K562 (cell line): ENCODE results near the gene NHSL2. TPM values are rescaled to one million over a fixed set of nuclear protein-coding genes. Genes with fewer than 3 reads are reported as not detected.

Experiments
- CXXC5 ChIP-seq: fragments of 250-450 bp; sonication (Bioruptor Pico); IDR thresholded peaks from 2 replicates; pipeline ENCODE4 v1.8.0; 2022; ENCODE audit warnings: inconsistent platforms, mild to moderate bottlenecking, moderate library complexity
- FOXK1 ChIP-seq: sonication (generic); formaldehyde crosslinking; IDR thresholded peaks from 2 replicates; pipeline ENCODE4 v1.8.0; 2022; ENCODE audit warnings: missing genetic modification reagents, mild to moderate bottlenecking, borderline replicate concordance
- HNRNPL ChIP-seq: fragments of 200-400 bp; formaldehyde crosslinking; IDR thresholded peaks from 2 replicates; pipeline ENCODE4 v1.6.1; 2017; ENCODE audit warnings: low read depth, mild to moderate bottlenecking, low read length
- LARP7 ChIP-seq: fragments of 450-650 bp; IDR thresholded peaks from 2 replicates; pipeline ENCODE4 v1.6.1; 2016
- NFIC ChIP-seq: fragments of 450-650 bp; IDR thresholded peaks from 2 replicates; pipeline ENCODE4 v1.6.1; 2017; ENCODE audit warnings: mild to moderate bottlenecking, inconsistent platforms
- NR4A1 ChIP-seq, 2 experiments: fragments of 250-450 bp in 1 of 2; fragments of 450-650 bp in 1 of 2; sonication (Bioruptor Pico) in 1 of 2; IDR thresholded peaks; 2 replicates each; pipeline versions ENCODE4 v1.4.0 to v1.6.1; 2016 to 2020; ENCODE audit warnings: mild to moderate bottlenecking in 2 of 2, missing compliant biosample characterization in 1 of 2, missing genetic modification characterization in 1 of 2, moderate library complexity in 1 of 2
- POLR2B ChIP-seq: fragments of 450-650 bp; IDR thresholded peaks from 2 replicates; pipeline ENCODE4 v1.6.1; 2018; ENCODE audit warnings: low read depth; ENCODE audit not compliant: partially characterized antibody
- RFX1 ChIP-seq: fragments of 450-650 bp; IDR thresholded peaks from 2 replicates; pipeline ENCODE4 v1.6.1; 2016; ENCODE audit warnings: mild to moderate bottlenecking, moderate library complexity
- SIN3A ChIP-seq, 2 experiments: fragments of 150-350 bp in 1 of 2; IDR thresholded peaks; 2 replicates each; pipeline ENCODE4 v1.6.1; 2011 to 2016; ENCODE audit warnings: borderline replicate concordance in 2 of 2, low read depth in 2 of 2, low read length in 2 of 2, mild to moderate bottlenecking in 2 of 2, moderate library complexity in 2 of 2; ENCODE audit not compliant: control insufficient read depth in 1 of 2
- SMARCA4 ChIP-seq: fragments of 450-650 bp; IDR thresholded peaks from 2 replicates; pipeline ENCODE4 v1.6.1; 2016
- TSHZ1 ChIP-seq: fragments of 250-450 bp; sonication (Bioruptor Pico); IDR thresholded peaks from 2 replicates; pipeline ENCODE4 v1.4.0; 2020; ENCODE audit warnings: mild to moderate bottlenecking, moderate library complexity
- ZBED1 ChIP-seq: IDR thresholded peaks from 2 replicates; pipeline ENCODE4 v1.6.1; 2014
- polyA plus RNA-seq, 8 experiments: library from polyadenylated mRNA; depleted of rRNA in 4 of 8; stranded (reverse) in 5 of 8; unstranded in 3 of 8; fragments of >200 nt; fragmentation: Nextera tagmentation in 2 of 8; fragmentation: Illumina TruSeq in 1 of 8; extraction: Ambion mirVana in 2 of 8; extraction: Trizol in 1 of 8; gene quantifications; 2 replicates each; pipeline versions ENCODE4 v1.2.1 to v1.2.3, GENCODE V29; 2011 to 2014; ENCODE audit warnings: inconsistent platforms in 1 of 8, missing spikeins in 1 of 8
- total RNA-seq, 7 experiments: library from RNA; depleted of rRNA in 6 of 7; stranded (reverse); fragments of >200 nt in 6 of 7; fragmentation: Illumina TruSeq in 2 of 7; extraction: Trizol in 2 of 7; gene quantifications; 2 replicates each; pipeline versions ENCODE4 v1.2.1 to v1.2.3, GENCODE V29; 2011 to 2021; ENCODE audit warnings: low replicate concordance in 1 of 7
- TF ChIP-seq, protein P1 (sequence below): sonication (generic); formaldehyde crosslinking; IDR thresholded peaks from 2 replicates; pipeline ENCODE4 v1.8.1; 2022; ENCODE audit warnings: missing genetic modification reagents
- TF ChIP-seq, protein P2 (sequence below), 2 experiments: fragments of 450-650 bp; IDR thresholded peaks; 2 replicates each; pipeline ENCODE4 v1.6.1; 2016; ENCODE audit warnings: mild to moderate bottlenecking in 2 of 2, borderline replicate concordance in 1 of 2, low read depth in 1 of 2, moderate library complexity in 1 of 2

NHSL2 gene
- total and polyA plus RNA-seq, 9 of the 15 experiments (the other 6 are each of a cell fraction or from before 2014, with no cell fraction given) = 0.02 TPM; not detected in 8

- no peak for TF ChIP-seq RFX1
- TF ChIP-seq TSHZ1 (CRISPR knock-in tag) = no peak
- no peak for TF ChIP-seq SMARCA4
- no peak for TF ChIP-seq NR4A1 (CRISPR knock-in tag; IDR thresholded peaks at IDR 0.05)
- no peak for TF ChIP-seq NR4A1 (tag; IDR thresholded peaks at IDR 0.05)
- TF ChIP-seq NFIC = no peak
- no peak; the same call in none of the 2 replicates for TF ChIP-seq CXXC5 (CRISPR knock-in tag)
- no peak for TF ChIP-seq HNRNPL
- TF ChIP-seq, protein P1, sequence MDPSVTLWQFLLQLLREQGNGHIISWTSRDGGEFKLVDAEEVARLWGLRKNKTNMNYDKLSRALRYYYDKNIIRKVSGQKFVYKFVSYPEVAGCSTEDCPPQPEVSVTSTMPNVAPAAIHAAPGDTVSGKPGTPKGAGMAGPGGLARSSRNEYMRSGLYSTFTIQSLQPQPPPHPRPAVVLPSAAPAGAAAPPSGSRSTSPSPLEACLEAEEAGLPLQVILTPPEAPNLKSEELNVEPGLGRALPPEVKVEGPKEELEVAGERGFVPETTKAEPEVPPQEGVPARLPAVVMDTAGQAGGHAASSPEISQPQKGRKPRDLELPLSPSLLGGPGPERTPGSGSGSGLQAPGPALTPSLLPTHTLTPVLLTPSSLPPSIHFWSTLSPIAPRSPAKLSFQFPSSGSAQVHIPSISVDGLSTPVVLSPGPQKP (CRISPR knock-in tag) = no peak
- TF ChIP-seq SIN3A (IDR thresholded peaks at IDR 0.05; ENCODE audit: borderline replicate concordance in 2 of 2, control insufficient read depth in 1 of 2, low read depth in 2 of 2, low read length in 2 of 2) = 0 out of 4 replicates have a peak, but pooled peaks of 1 of the 2 experiments have one; percentile 20
- TF ChIP-seq FOXK1 = no peak
- TF ChIP-seq POLR2B = peak; percentile 67
- TF ChIP-seq, protein P2, sequence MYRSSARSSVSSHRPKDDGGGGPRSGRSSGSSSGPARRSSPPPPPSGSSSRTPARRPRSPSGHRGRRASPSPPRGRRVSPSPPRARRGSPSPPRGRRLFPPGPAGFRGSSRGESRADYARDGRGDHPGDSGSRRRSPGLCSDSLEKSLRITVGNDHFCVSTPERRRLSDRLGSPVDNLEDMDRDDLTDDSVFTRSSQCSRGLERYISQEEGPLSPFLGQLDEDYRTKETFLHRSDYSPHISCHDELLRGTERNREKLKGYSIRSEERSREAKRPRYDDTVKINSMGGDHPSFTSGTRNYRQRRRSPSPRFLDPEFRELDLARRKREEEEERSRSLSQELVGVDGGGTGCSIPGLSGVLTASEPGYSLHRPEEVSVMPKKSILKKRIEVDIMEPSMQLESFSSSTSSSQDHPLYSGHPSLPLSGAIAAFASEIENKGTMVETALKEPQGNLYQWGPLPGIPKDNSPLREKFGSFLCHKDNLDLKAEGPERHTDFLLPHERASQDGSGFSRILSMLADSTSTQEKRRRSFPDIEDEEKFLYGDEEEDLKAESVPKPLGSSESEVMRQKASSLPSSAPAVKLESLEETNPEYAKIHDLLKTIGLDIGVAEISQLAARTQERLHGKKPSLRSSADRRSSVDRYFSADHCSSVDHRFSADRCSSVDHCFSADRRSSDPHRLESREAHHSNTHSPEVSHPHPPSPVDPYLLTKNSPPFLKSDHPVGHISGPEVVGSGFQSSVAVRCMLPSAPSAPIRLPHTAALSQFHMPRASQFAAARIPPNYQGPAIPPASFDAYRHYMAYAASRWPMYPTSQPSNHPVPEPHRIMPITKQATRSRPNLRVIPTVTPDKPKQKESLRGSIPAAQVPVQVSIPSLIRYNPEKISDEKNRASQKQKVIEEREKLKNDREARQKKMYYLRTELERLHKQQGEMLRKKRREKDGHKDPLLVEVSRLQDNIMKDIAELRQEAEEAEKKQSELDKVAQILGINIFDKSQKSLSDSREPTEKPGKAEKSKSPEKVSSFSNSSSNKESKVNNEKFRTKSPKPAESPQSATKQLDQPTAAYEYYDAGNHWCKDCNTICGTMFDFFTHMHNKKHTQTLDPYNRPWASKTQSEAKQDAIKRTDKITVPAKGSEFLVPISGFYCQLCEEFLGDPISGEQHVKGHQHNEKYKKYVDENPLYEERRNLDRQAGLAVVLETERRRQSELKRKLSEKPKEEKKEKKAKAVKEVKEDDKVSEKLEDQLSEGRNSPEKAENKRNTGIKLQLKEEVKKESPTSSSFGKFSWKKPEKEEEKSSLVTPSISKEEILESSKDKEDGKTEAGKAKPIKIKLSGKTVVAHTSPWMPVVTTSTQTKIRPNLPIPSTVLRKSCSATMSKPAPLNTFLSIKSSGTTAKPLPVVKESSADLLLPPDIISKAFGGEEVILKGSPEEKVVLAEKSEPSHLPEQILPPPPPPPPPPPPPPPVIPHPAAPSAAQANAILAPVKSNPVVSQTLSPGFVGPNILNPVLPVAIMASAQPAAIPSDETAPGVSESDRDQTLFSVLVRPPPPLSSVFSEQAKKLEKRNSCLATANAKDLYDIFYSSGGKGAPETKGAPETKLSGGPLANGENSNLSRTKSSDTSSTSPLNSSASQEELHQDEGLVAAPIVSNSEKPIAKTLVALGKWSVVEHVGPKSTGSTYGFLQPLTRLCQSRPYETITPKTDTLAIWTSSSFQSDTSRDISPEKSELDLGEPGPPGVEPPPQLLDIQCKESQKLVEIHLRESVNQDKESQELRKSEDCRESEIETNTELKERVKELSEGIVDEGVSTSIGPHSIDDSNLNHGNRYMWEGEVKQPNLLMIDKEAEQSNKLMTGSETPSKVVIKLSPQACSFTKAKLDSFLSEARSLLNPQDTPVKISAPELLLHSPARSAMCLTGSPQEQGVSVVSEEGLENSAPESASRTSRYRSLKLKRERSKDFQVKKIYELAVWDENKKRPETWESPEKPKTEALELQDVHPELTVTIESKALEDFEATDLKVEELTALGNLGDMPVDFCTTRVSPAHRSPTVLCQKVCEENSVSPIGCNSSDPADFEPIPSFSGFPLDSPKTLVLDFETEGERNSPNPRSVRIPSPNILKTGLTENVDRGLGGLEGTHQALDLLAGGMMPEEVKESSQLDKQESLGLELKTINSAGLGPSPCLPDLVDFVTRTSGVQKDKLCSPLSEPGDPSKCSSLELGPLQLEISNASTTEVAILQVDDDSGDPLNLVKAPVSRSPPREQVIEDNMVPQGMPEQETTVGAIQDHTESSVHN (IDR thresholded peaks at IDR 0.05; ENCODE audit: borderline replicate concordance in 1 of 2, low read depth in 1 of 2) = no peak
- TF ChIP-seq ZBED1 = no peak
- no peak for TF ChIP-seq LARP7
Measured at GRCh38 chrX:72181178-72182125, 270.8 kb downstream of the NHSL2 start, which contains the start of gene PIN4 (continued).
